ENCODE measurements around the gene TNS3.

TNS3 gene

GRCh38 chr7:47480576-47481538 is 101.1 kb downstream of the TNS3 start:
- H2BK5ac ChIP-seq (ENCODE audit: low read depth, low read length, poor library complexity, severe bottlenecking), result no peak overlapping the region
- peak; percentile 42 for DNase-seq
- H3K27ac ChIP-seq (ENCODE audit: low read length, poor library complexity, severe bottlenecking), result no peak overlapping the region
- 83% methylated on average over 12 of the region's 12 CpGs for WGBS
- H2BK120ac ChIP-seq (ENCODE audit: low read depth, low read length), result peak overlapping the region; percentile 99
- no peak overlapping the region for H3K4me3 ChIP-seq (ENCODE audit: insufficient read depth in 1 of 2, low read depth in 1 of 2, low read length in 2 of 2)
- H3K36me3 ChIP-seq (ENCODE audit: control insufficient read depth in 1 of 2, insufficient read depth in 2 of 2, low read depth in 1 of 2, low read length in 2 of 2), result peaks cover 0 to 47% of the 10 kb centered on the region in 2 experiments
- peak overlapping the region; percentile 88 for H4K8ac ChIP-seq (ENCODE audit: low read length)
- H2AFZ ChIP-seq (ENCODE audit: low read depth, low read length), result no peak overlapping the region
- peak overlapping the region; percentile 51 for H2AK5ac ChIP-seq (ENCODE audit: low read length, severe bottlenecking)
- peaks cover 0 to 2% of the 10 kb centered on the region in 2 experiments for H3K27me3 ChIP-seq (ENCODE audit: control insufficient read depth in 1 of 2, insufficient read depth in 1 of 2, low read length in 2 of 2)
- H3K14ac ChIP-seq (ENCODE audit: low read length in 2 of 2), result peak overlapping the region in 1 of 2 experiments; percentile 37
- no peak overlapping the region for H3K9ac ChIP-seq (ENCODE audit: low read length)
- no peak overlapping the region for H3K23ac ChIP-seq (ENCODE audit: low read length in 2 of 2)
- peak overlapping the region; percentile 51 to 94 for H2BK12ac ChIP-seq (ENCODE audit: low read length in 2 of 2)
- H3K9me3 ChIP-seq (ENCODE audit: control insufficient read depth, low read length), result no peaks in the 10 kb centered on the region
- peaks cover 59% of the 10 kb centered on the region for H3K4me1 ChIP-seq (ENCODE audit: control insufficient read depth, insufficient read depth, low read depth, low read length)
- peak overlapping the region; percentile 94 for H4K91ac ChIP-seq (ENCODE audit: low read length)
- H3K4ac ChIP-seq (ENCODE audit: low read depth in 1 of 2, low read length in 2 of 2), result peak overlapping the region; percentile 71 to 85
- H2BK15ac ChIP-seq (ENCODE audit: low read depth, poor library complexity, severe bottlenecking), result no peak overlapping the region
- peak overlapping the region; percentile 81 to 86 for H3K18ac ChIP-seq (ENCODE audit: low read depth in 1 of 2, low read length in 2 of 2)
- H3K4me2 ChIP-seq (ENCODE audit: low read length, poor library complexity, severe bottlenecking), result no peak overlapping the region
- peaks cover 59% of the 10 kb centered on the region for H3K79me1 ChIP-seq (replicated peaks; ENCODE audit: low read length, poor library complexity, severe bottlenecking)

GRCh38 chr7:47479821-47480575 is 101.9 kb downstream of the TNS3 start:
- H4K91ac ChIP-seq (ENCODE audit: low read length), result peak overlapping the region; percentile 14
- H2BK5ac ChIP-seq (ENCODE audit: low read depth, low read length, poor library complexity, severe bottlenecking), result no peak overlapping the region
- no peak overlapping the region for H3K27ac ChIP-seq (ENCODE audit: low read length, poor library complexity, severe bottlenecking)
- H3K23ac ChIP-seq (ENCODE audit: low read length in 2 of 2), result peak overlapping the region in 1 of 2 experiments; percentile 18
- no peak overlapping the region for H3K4me3 ChIP-seq (ENCODE audit: insufficient read depth in 1 of 2, low read depth in 1 of 2, low read length in 2 of 2)
- H3K4ac ChIP-seq (ENCODE audit: low read depth in 1 of 2, low read length in 2 of 2), result peak overlapping the region in 1 of 2 experiments; percentile 62
- no peak overlapping the region for H2AFZ ChIP-seq (ENCODE audit: low read depth, low read length)
- 95% methylated on average over 12 of the region's 12 CpGs for WGBS
- H4K8ac ChIP-seq (ENCODE audit: low read length), result peak overlapping the region; percentile 8
- no peak for DNase-seq
- peaks cover 59% of the 10 kb centered on the region for H3K4me1 ChIP-seq (ENCODE audit: control insufficient read depth, insufficient read depth, low read depth, low read length)
- H2BK15ac ChIP-seq (ENCODE audit: low read depth, poor library complexity, severe bottlenecking), result peak overlapping the region; percentile 15
- no peak overlapping the region for H2BK120ac ChIP-seq (ENCODE audit: low read depth, low read length)
- no peak overlapping the region for H2AK5ac ChIP-seq (ENCODE audit: low read length, severe bottlenecking)
- H3K9ac ChIP-seq (ENCODE audit: low read length), result no peak overlapping the region
- H3K4me2 ChIP-seq (ENCODE audit: low read length, poor library complexity, severe bottlenecking), result no peak overlapping the region
- no peaks in the 10 kb centered on the region for H3K9me3 ChIP-seq (ENCODE audit: control insufficient read depth, low read length)
- peak overlapping the region in 1 of 2 experiments; percentile 44 for H3K14ac ChIP-seq (ENCODE audit: low read length in 2 of 2)
- peak overlapping the region in 1 of 2 experiments; percentile 98 for H2BK12ac ChIP-seq (ENCODE audit: low read length in 2 of 2)
- peaks cover 57% of the 10 kb centered on the region for H3K79me1 ChIP-seq (replicated peaks; ENCODE audit: low read length, poor library complexity, severe bottlenecking)
- peaks cover 0 to 6% of the 10 kb centered on the region in 2 experiments for H3K27me3 ChIP-seq (ENCODE audit: control insufficient read depth in 1 of 2, insufficient read depth in 1 of 2, low read length in 2 of 2)
- peak overlapping the region; percentile 63 to 81 for H3K18ac ChIP-seq (ENCODE audit: low read depth in 1 of 2, low read length in 2 of 2)
- peaks cover 0 to 42% of the 10 kb centered on the region in 2 experiments for H3K36me3 ChIP-seq (ENCODE audit: control insufficient read depth in 1 of 2, insufficient read depth in 2 of 2, low read depth in 1 of 2, low read length in 2 of 2)

- H3K14ac ChIP-seq (ENCODE audit: low read length in 2 of 2), result peak overlapping the region; percentile 46 to 73
- H3K4me2 ChIP-seq (ENCODE audit: low read length, poor library complexity, severe bottlenecking), result no peak overlapping the region
- peak overlapping the region; percentile 92 for H2BK15ac ChIP-seq (ENCODE audit: low read depth, poor library complexity, severe bottlenecking)
- peak overlapping the region; percentile 63 to 81 for H3K18ac ChIP-seq (ENCODE audit: low read depth in 1 of 2, low read length in 2 of 2)
- no peak overlapping the region for H3K4me3 ChIP-seq (ENCODE audit: insufficient read depth in 1 of 2, low read depth in 1 of 2, low read length in 2 of 2)
- peaks cover 0 to 6% of the 10 kb centered on the region in 2 experiments for H3K27me3 ChIP-seq (ENCODE audit: control insufficient read depth in 1 of 2, insufficient read depth in 1 of 2, low read length in 2 of 2)
- peak overlapping the region; percentile 62 for H2AK5ac ChIP-seq (ENCODE audit: low read length, severe bottlenecking)
- no peak overlapping the region for H3K9ac ChIP-seq (ENCODE audit: low read length)
- H3K79me1 ChIP-seq (replicated peaks; ENCODE audit: low read length, poor library complexity, severe bottlenecking), result peaks cover 52% of the 10 kb centered on the region
- peaks cover 0 to 36% of the 10 kb centered on the region in 2 experiments for H3K36me3 ChIP-seq (ENCODE audit: control insufficient read depth in 1 of 2, insufficient read depth in 2 of 2, low read depth in 1 of 2, low read length in 2 of 2)
- H2BK5ac ChIP-seq (ENCODE audit: low read depth, low read length, poor library complexity, severe bottlenecking), result no peak overlapping the region
- WGBS, result 88% methylated on average over 10 of the region's 17 CpGs
- H2BK12ac ChIP-seq (ENCODE audit: low read length in 2 of 2), result peak overlapping the region; percentile 20 to 90
- H4K91ac ChIP-seq (ENCODE audit: low read length), result peak overlapping the region; percentile 34
- no peak overlapping the region for H3K27ac ChIP-seq (ENCODE audit: low read length, poor library complexity, severe bottlenecking)
- H3K4ac ChIP-seq (ENCODE audit: low read depth in 1 of 2, low read length in 2 of 2), result peak overlapping the region; percentile 42 to 56
- DNase-seq, result no peak
- peak overlapping the region in 1 of 2 experiments; percentile 54 for H3K23ac ChIP-seq (ENCODE audit: low read length in 2 of 2)
- peak overlapping the region; percentile 62 for H2BK120ac ChIP-seq (ENCODE audit: low read depth, low read length)
- H3K4me1 ChIP-seq (ENCODE audit: control insufficient read depth, insufficient read depth, low read depth, low read length), result peaks cover 59% of the 10 kb centered on the region
- peak overlapping the region; percentile 52 for H4K8ac ChIP-seq (ENCODE audit: low read length)
- H3K9me3 ChIP-seq (ENCODE audit: control insufficient read depth, low read length), result no peaks in the 10 kb centered on the region
- H2AFZ ChIP-seq (ENCODE audit: low read depth, low read length), result no peak overlapping the region
These were observed 102.8 kb downstream of the TNS3 start for GRCh38 chr7:47478926-47479711.

Measured in mesenchymal stem cell (in vitro differentiated cells and primary cell).